SK-N-MC (cell line): ENCODE measurements around the gene LILRA5.

Experiments used
- DNase-seq: peaks from one replicate; pipeline ENCODE4 v3.0.0-alpha.2; 2011; ENCODE audit warnings: low read depth, low spot score
- H3K27ac ChIP-seq: fragments of 200-600 bp; sonication (generic); 2 replicates; pipeline ENCODE4 v1.5.1; 2016; ENCODE audit warnings: mixed run types
- H3K36me3 ChIP-seq: fragments of 200-600 bp; sonication (generic); 2 replicates; pipeline ENCODE4 v1.6.1; 2017; ENCODE audit warnings: antibody characterized with exemption, low read length, mixed read lengths; ENCODE audit not compliant: insufficient read depth
- H3K4me3 ChIP-seq: fragments of 200-600 bp; sonication (generic); 2 replicates; pipeline ENCODE4 v1.5.1; 2016
- H3K9ac ChIP-seq: fragments of 200-600 bp; sonication (generic); 2 replicates; pipeline ENCODE4 v1.8.0; 2017; ENCODE audit warnings: mixed run types, mixed read lengths; ENCODE audit not compliant: insufficient read length
- H3K9me3 ChIP-seq: fragments of 200-600 bp; sonication (generic); 2 replicates; pipeline ENCODE4 v1.6.1; 2017; ENCODE audit warnings: low read depth, mild to moderate bottlenecking, antibody characterized with exemption, low read length, moderate library complexity, mixed read lengths
- EZH2 ChIP-seq: fragments of 200-600 bp; sonication (generic); IDR thresholded peaks from one replicate; pipeline ENCODE4 v1.6.1; 2017; ENCODE audit warnings: antibody characterized with exemption
- FOXP2 ChIP-seq: optimal IDR thresholded peaks from 2 replicates; pipeline ENCODE3; 2011; ENCODE audit warnings: mild to moderate bottlenecking, moderate library complexity; ENCODE audit not compliant: insufficient read depth; ENCODE audit errors: extremely low read length, control extremely low read depth
- POLR2AphosphoS5 ChIP-seq: IDR thresholded peaks from 2 replicates; pipeline ENCODE4 v1.6.1; 2012; ENCODE audit warnings: mild to moderate bottlenecking, low read depth, low read length, borderline replicate concordance

LILRA5 gene

DNA sequence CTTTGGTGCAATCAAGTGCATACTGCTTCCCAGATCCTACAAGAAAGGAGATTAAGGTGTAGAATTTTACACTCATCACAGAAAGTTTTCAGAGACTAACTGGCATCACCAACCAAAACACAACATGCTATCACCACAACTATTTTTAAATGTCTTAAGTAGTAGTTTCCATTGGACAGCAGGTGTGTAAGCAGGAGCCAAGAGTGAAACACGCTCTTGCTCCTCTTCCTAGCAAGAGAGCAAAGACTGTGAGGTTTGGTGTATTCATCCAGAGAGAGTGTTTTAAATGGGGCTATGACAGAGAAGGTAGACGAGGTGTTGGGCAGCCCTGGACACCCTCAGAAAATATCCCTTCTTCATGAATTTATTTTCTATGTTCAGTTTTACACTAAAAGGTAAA is 38.5 kb upstream of the LILRA5 start:
- TF ChIP-seq EZH2 (no peak), POLR2AphosphoS5 (no peak), FOXP2 (no peak)
- no peaks in the 10 kb centered on the region for H3K36me3 ChIP-seq
- no peak overlapping the region for H3K9ac ChIP-seq
- no peak for DNase-seq
- no peaks in the 10 kb centered on the region for H3K9me3 ChIP-seq
- H3K27ac ChIP-seq = no peak overlapping the region
- H3K4me3 ChIP-seq = no peak overlapping the region

DNA sequence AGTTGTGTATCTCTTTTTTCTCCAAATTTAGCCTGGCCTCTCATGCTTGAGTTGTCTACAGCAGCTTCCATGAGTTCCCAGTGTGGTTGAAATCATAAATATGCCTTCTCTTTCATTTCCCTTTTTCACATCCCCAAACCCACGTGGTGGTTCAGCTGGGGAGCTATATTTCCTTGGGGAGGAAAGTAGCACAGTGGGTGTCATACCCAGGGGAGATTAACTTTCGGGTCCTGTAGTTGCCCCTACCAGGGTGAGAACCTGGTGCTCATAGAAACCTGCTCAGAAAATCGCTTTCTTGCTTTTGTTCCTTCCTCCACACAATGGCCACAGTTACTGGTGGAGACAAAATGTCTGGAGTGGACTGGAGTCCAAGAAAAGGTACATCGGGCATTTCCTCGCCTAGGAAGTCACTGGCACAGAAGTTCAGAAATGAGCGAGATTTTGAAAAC is 33.0 kb upstream of the LILRA5 start:
- Histone ChIP-seq H3K4me3 (no peak overlapping the region), H3K9me3 (no peaks in the 10 kb centered on the region), H3K36me3 (no peaks in the 10 kb centered on the region), H3K27ac (no peak overlapping the region), H3K9ac (no peak overlapping the region)
- DNase-seq = no peak
- TF ChIP-seq POLR2AphosphoS5 (no peak), FOXP2 (no peak), EZH2 (no peak)

DNA sequence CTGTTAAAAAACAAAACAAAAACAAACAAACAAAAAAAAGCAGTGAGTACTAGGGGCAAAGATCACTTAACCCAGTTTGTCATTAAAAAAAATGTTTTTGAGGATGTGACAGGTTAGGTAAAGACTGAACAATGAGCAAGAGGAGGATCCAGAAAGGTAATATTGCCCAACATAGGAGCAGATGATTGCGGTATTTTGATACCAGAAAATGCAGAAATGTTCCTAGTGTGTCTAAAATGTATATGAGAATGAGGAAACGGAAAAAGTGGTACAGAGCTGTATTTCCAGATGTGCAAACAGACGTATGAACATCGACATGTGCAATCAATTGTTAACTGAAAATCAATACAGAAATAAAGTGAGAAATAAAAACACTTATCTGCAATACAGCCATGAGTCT is 30.9 kb upstream of the LILRA5 start:
- no peak overlapping the region for H3K4me3 ChIP-seq
- H3K27ac ChIP-seq = no peak overlapping the region
- no peak for DNase-seq
- H3K9ac ChIP-seq = no peak overlapping the region
- no peak for TF ChIP-seq POLR2AphosphoS5
- no peak for TF ChIP-seq FOXP2
- TF ChIP-seq EZH2 = no peak
- H3K36me3 ChIP-seq = no peaks in the 10 kb centered on the region
- H3K9me3 ChIP-seq = no peaks in the 10 kb centered on the region

DNA sequence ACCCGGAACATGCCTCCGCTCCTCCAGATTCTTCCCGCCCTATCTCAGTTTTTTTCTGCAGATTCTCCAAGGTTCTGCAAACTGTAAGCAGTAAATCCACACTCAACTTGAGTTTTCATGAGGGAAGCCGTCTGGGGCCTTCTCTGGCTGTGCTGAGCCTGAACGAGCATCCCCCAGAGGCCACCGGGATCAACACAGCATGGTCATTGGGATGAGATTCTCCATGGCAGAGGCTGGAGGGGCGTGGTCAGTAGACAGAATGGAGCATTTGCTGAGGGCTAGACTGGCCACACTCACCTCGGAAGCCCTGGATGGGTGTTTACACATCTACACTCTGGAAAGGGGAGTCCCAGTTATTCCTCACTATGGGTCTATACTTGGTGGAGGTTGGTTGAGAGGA is 28.3 kb upstream of the LILRA5 start:
- Histone ChIP-seq H3K9ac (no peak overlapping the region), H3K4me3 (no peak overlapping the region), H3K27ac (no peak overlapping the region), H3K9me3 (no peaks in the 10 kb centered on the region), H3K36me3 (no peaks in the 10 kb centered on the region)
- TF ChIP-seq EZH2 (no peak), FOXP2 (no peak), POLR2AphosphoS5 (no peak)
- DNase-seq = no peak

DNA sequence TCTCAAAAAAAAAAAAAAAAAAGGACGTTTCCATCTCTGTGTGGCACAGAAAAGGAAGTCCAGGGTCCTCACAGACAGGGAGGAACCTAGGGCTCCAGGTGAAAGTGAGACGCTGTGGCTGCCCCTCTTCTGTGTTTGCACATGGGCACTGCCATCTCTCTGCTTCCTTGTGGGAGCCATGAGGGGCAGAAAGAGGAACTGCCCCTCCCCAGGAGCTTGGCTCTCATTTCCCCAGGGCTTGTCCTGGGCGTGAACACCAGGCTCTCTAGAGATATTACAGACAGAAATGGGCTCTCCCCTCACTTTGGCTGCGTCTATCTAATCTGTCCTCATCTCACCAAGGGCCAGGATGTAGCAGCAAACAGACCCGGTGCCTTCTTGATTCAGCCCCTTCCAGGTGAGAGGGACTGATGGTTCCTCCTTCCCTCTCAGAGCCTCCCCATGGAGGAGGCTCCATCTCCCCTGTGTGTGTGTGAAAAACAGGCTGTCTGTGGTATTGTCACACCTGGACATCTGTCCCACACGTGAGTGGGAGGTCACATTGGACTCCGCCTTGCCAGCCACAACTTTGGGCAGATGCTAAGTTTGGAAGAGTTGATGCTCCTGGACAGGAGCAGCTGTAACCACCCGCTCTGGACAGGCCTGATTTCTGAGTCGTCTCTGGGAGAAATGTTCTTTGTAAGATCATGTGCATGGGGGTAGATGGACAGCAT is 26.8 kb upstream of the LILRA5 start:
- H3K4me3 ChIP-seq = no peak overlapping the region

DNA sequence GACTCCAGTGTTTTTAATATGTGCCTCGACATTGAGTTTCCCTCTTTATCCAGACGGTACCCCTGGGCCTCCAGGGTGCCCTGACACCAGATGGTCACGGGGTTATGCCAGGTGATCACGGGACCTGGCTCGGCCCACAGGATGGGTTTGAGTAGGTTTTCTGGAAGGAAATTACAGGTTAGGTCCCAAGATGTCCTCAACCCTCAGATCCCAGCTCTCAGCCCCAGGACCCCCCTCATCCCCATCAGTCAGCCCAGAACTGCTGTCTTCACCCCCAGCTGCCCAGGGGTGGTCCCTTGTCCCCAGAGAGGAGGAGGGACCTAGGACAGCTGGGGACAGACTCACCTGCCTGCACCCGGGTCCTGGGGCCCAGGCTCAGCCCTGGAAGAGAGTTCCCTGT is 25.6 kb upstream of the LILRA5 start:
- no peak overlapping the region for H3K27ac ChIP-seq

More for the DNA sequence above, 26.8 kb upstream of the LILRA5 start:
- TF ChIP-seq POLR2AphosphoS5 (no peak), FOXP2 (no peak), EZH2 (no peak)
- no peak for DNase-seq
- H3K27ac ChIP-seq = no peak overlapping the region
- no peaks in the 10 kb centered on the region for H3K9me3 ChIP-seq
- H3K36me3 ChIP-seq = no peaks in the 10 kb centered on the region
- H3K9ac ChIP-seq = no peak overlapping the region

DNA sequence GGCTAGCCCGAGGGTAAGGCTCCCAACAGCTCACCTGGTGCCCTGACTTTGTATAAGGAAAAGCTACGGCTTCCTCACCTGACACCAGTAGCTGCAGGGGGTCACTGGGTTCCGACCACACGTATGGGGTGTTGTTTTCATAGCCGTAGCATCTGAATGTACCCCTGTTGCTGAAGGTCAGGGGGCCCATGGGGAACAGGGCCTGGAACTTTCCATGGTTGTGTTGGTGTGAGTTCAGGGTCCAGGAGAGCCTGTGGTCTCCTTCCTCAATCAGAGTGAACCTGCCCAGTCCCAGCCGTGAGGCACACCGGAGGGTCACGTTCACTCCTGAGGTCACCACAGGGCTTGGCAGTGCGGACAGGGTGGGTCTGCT is 24.9 kb upstream of the LILRA5 start:
- TF ChIP-seq EZH2 (no peak), FOXP2 (no peak), POLR2AphosphoS5 (no peak)
- no peaks in the 10 kb centered on the region for H3K9me3 ChIP-seq
- no peaks in the 10 kb centered on the region for H3K36me3 ChIP-seq
- no peak for DNase-seq
- H3K4me3 ChIP-seq = no peak overlapping the region
- no peak overlapping the region for H3K27ac ChIP-seq
- no peak overlapping the region for H3K9ac ChIP-seq

More for the DNA sequence above, 25.6 kb upstream of the LILRA5 start:
- Histone ChIP-seq H3K4me3 (no peak overlapping the region), H3K9ac (no peak overlapping the region), H3K9me3 (no peaks in the 10 kb centered on the region), H3K36me3 (no peaks in the 10 kb centered on the region)
- no peak for TF ChIP-seq FOXP2
- no peak for TF ChIP-seq POLR2AphosphoS5
- TF ChIP-seq EZH2 = no peak
- no peak for DNase-seq

DNA sequence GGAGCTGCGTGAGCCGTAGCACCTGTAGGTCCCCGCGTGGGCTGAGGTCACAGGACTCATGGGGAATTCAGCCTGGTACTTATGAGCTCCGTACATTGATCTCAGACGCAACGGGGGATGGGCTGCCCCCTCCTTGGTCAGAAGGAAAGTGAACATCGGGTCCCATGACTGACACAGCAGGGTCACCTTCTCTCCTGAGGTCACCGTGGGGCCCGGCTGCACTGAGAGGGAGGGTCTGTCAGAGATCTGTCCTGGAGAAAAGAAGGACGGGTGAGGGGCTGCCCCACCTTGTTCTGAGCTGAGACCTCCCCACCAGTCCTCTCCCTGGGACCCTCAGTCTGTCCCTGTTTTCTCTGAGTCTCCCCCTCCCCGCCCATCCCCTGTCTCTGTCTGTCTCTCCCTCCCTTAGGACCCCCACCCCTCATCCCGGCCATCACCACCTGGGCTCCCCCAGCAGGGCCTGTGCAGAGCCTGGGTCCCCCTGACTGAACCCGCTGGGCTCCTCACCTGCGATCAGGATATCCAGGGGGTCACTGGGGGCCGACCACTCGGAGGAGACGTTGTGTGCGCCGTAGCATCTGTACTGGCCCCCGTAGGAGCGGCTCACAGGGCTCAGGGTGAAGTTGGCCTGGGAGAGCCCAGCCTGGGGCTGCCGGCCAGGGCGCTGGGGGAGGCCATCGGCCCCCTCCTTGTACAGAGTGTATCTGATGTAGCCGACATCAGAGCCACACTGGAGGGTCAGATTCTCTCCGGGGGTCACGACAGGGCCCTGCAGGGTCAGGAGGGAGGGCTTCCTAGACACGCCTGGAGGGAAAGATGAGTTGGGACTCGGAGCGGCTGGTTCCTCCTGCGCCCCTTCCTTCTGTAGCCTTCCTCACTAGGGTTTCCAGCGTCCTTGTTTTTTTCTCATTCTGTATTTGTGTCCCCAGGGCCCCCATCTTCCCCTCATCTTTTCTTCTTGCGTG is 24.2 kb upstream of the LILRA5 start:
- Histone ChIP-seq H3K9ac (no peak overlapping the region), H3K9me3 (no peaks in the 10 kb centered on the region), H3K4me3 (no peak overlapping the region), H3K36me3 (no peaks in the 10 kb centered on the region), H3K27ac (no peak overlapping the region)
- no peak for DNase-seq
- TF ChIP-seq FOXP2 = no peak
- no peak for TF ChIP-seq POLR2AphosphoS5
- TF ChIP-seq EZH2 = no peak
